ENCODE data around the gene ARHGEF4. TPM values are rescaled to one million over a fixed set of nuclear protein-coding genes. Genes with fewer than 3 reads are reported as not detected.

ARHGEF4 gene
- total and polyA plus RNA-seq, 2 experiments from 2014 or later: 26.0 to 82.2 TPM

GRCh38 chr2:130917006-130917688, 80.4 kb downstream of the ARHGEF4 start:
- Histone ChIP-seq H3K4me1 (ENCODE audit: low read depth) (no peaks in the 10 kb centered on the region), H3K36me3 (no peaks in the 10 kb centered on the region), H3K4me3 (no peak overlapping the region), H3K27ac (no peak overlapping the region), H3K27me3 (no peaks in the 10 kb centered on the region), H3K9me3 (ENCODE audit: low read depth) (no peaks in the 10 kb centered on the region)
- no peak for DNase-seq (ENCODE audit: low read depth in 1 of 2, low spot score in 1 of 2)
- TF ChIP-seq CTCF (IDR thresholded peaks at IDR 0.05; ENCODE audit: low read depth, low read length): no peak

DNA sequence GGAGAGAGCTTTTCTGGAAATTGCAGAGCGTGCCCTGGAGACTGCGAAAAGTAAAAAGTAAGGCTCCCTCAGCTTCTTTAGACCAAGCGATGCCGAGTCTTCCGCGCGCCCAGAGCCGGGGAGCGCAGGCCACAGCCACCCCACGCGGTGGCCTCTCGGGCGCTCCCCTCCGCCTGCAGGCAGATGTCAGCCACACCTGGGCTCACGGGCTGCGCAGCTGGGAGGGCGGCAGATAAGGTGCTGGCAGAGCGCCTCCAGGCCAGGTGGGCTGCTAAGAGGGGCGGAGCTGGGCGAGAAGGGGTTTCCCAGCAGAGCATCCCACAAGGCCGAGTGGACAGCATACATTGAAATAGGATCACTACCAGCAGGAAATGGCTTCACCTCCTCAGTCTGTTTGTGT, 81.7 kb downstream of the ARHGEF4 start:
- no peak overlapping the region for H3K27ac ChIP-seq
- DNase-seq (ENCODE audit: low read depth in 1 of 2, low spot score in 1 of 2): no peak

GRCh38 chr2:130920415-130921163, 83.9 kb downstream of the ARHGEF4 start:
- TF ChIP-seq CTCF (IDR thresholded peaks at IDR 0.05; ENCODE audit: low read depth, low read length): peak; percentile 93
- peak; percentile 83 to 84 for DNase-seq (ENCODE audit: low read depth in 1 of 2, low spot score in 1 of 2)
- Histone ChIP-seq H3K36me3 (no peaks in the 10 kb centered on the region), H3K4me1 (ENCODE audit: low read depth) (no peaks in the 10 kb centered on the region), H3K9me3 (ENCODE audit: low read depth) (no peaks in the 10 kb centered on the region), H3K27ac (no peak overlapping the region), H3K4me3 (no peak overlapping the region), H3K27me3 (no peaks in the 10 kb centered on the region)

More for the DNA sequence above, 81.7 kb downstream of the ARHGEF4 start:
- Histone ChIP-seq H3K4me1 (ENCODE audit: low read depth) (no peaks in the 10 kb centered on the region), H3K36me3 (no peaks in the 10 kb centered on the region), H3K27me3 (no peaks in the 10 kb centered on the region), H3K4me3 (no peak overlapping the region), H3K9me3 (ENCODE audit: low read depth) (no peaks in the 10 kb centered on the region)
- TF ChIP-seq CTCF (IDR thresholded peaks at IDR 0.05; ENCODE audit: low read depth, low read length): no peak

DNA sequence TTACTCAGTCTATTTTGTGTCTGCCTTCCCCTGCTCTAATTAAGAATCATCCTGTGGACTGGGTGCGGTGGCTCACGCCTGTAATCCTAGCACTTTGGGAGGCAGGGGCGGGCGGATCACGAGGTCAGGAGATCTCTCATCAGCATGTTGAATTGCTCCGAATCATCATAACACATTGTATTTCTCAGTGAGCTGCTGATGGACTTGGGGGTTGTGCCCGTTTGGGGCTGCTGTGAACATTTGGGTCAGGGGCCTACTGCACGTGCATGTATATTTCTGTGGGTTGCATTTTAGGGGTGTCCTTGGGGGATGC, 84.4 kb downstream of the ARHGEF4 start:
- H3K36me3 ChIP-seq: no peaks in the 10 kb centered on the region
- TF ChIP-seq CTCF (IDR thresholded peaks at IDR 0.05; ENCODE audit: low read depth, low read length): no peak
- no peak overlapping the region for H3K4me3 ChIP-seq
- H3K27me3 ChIP-seq: no peaks in the 10 kb centered on the region
- no peaks in the 10 kb centered on the region for H3K9me3 ChIP-seq (ENCODE audit: low read depth)
- no peak for DNase-seq (ENCODE audit: low read depth in 1 of 2, low spot score in 1 of 2)
- no peaks in the 10 kb centered on the region for H3K4me1 ChIP-seq (ENCODE audit: low read depth)
- no peak overlapping the region for H3K27ac ChIP-seq

- H3K9me3 ChIP-seq (ENCODE audit: low read depth): no peaks in the 10 kb centered on the region
- no peak overlapping the region for H3K27ac ChIP-seq
- H3K4me1 ChIP-seq (ENCODE audit: low read depth): no peaks in the 10 kb centered on the region
- no peaks in the 10 kb centered on the region for H3K27me3 ChIP-seq
- DNase-seq (ENCODE audit: low read depth in 1 of 2, low spot score in 1 of 2): no peak
- TF ChIP-seq CTCF (IDR thresholded peaks at IDR 0.05; ENCODE audit: low read depth, low read length): no peak
- H3K4me3 ChIP-seq: no peak overlapping the region
- no peaks in the 10 kb centered on the region for H3K36me3 ChIP-seq
These were observed 85.7 kb downstream of the ARHGEF4 start for GRCh38 chr2:130922417-130922816.
